H1 (cell line): ENCODE measurements around the gene EVI5. TPM values are rescaled to one million over a fixed set of nuclear protein-coding genes. Genes with fewer than 3 reads are reported as not detected.

Experiments
- CTCF ChIA-PET: fragments of 300-600 bp; sonication (Branson Sonifier 250); formaldehyde crosslinking; loops from one replicate; lab custom pipeline; 2021; ENCODE audit not compliant: partially characterized antibody; lab: Charles Lee
- POLR2A ChIA-PET: fragments of 300-600 bp; sonication (Branson Sonifier 250); formaldehyde crosslinking; loops from one replicate; lab custom pipeline; 2021; ENCODE audit warnings: inconsistent platforms; ENCODE audit not compliant: partially characterized antibody; lab: Charles Lee
- DNase-seq, 2 experiments: peaks; one replicate each; pipeline versions ENCODE4 v3.0.0 to v3.0.0-alpha.2; 2010 to 2022; ENCODE audit warnings: low spot score in 2 of 2, low read depth in 1 of 2, mixed read lengths in 1 of 2
- FAIRE-seq: peaks from 2 replicates; lab custom pipeline; 2011; peaks lifted over from hg19 to GRCh38; lab: Jason Lieb, UNC
- H2AFZ ChIP-seq: 2 replicates; pipeline ENCODE4 v1.8.1; 2012; ENCODE audit warnings: low read length, inconsistent platforms
- H2AK5ac ChIP-seq: 2 replicates; pipeline ENCODE4 v1.6.1; 2013; ENCODE audit warnings: low read depth, low read length
- H2BK120ac ChIP-seq: replicated peaks from 2 replicates; pipeline ENCODE3; 2013; ENCODE audit warnings: low read depth, low read length, inconsistent platforms
- H2BK12ac ChIP-seq: 2 replicates; pipeline ENCODE4 v1.6.1; 2013; ENCODE audit warnings: low read depth, low read length
- H2BK15ac ChIP-seq: 2 replicates; pipeline ENCODE4 v1.6.1; 2013; ENCODE audit warnings: low read length
- H2BK20ac ChIP-seq: 2 replicates; pipeline ENCODE4 v1.6.1; 2013; ENCODE audit warnings: low read length
- H2BK5ac ChIP-seq: 2 replicates; pipeline ENCODE4 v1.6.1; 2013; ENCODE audit warnings: low read depth, low read length
- H3K14ac ChIP-seq: 2 replicates; pipeline ENCODE4 v1.6.1; 2013; ENCODE audit warnings: inconsistent platforms; ENCODE audit not compliant: insufficient read length
- H3K18ac ChIP-seq: 2 replicates; pipeline ENCODE4 v1.6.1; 2013; ENCODE audit warnings: low read length; ENCODE audit errors: extremely low read depth
- H3K23ac ChIP-seq: 2 replicates; pipeline ENCODE4 v1.6.1; 2013; ENCODE audit warnings: inconsistent platforms; ENCODE audit not compliant: insufficient read length
- H3K23me2 ChIP-seq: 2 replicates; pipeline ENCODE4 v1.6.1; 2013; ENCODE audit warnings: low read depth, low read length
- H3K27ac ChIP-seq: 2 replicates; pipeline ENCODE4 v1.6.1; 2011; ENCODE audit warnings: low read depth, low read length, inconsistent platforms
- H3K27me3 ChIP-seq, 4 experiments: replicated peaks in 1 of 4; 1 replicate in 1 of 4; 2 replicates in 3 of 4; pipeline versions ENCODE4 v1.6.1 to v1.8.1; 2011 to 2013; ENCODE audit warnings: low read length in 3 of 4, mild to moderate bottlenecking in 3 of 4, inconsistent platforms in 2 of 4, mixed read lengths in 2 of 4, moderate library complexity in 1 of 4; ENCODE audit not compliant: control insufficient read depth in 3 of 4, insufficient read depth in 3 of 4; ENCODE audit errors: extremely low read depth in 1 of 4
- H3K36me3 ChIP-seq, 4 experiments: 2 replicates each; pipeline versions ENCODE4 v1.6.1 to v1.8.1; 2011 to 2013; ENCODE audit warnings: mild to moderate bottlenecking in 4 of 4, low read length in 3 of 4, moderate library complexity in 2 of 4, control low read depth in 1 of 4, inconsistent platforms in 1 of 4; ENCODE audit not compliant: insufficient read depth in 4 of 4, control insufficient read depth in 2 of 4
- H3K4ac ChIP-seq: replicated peaks from 2 replicates; pipeline ENCODE3; 2013; ENCODE audit warnings: low read length, low read depth, mixed read lengths, inconsistent platforms; ENCODE audit not compliant: insufficient read length
- H3K4me1 ChIP-seq, 4 experiments: replicated peaks in 1 of 4; 1 replicate in 1 of 4; 2 replicates in 3 of 4; pipeline versions ENCODE4 v1.6.1 to v1.8.1; 2011 to 2013; ENCODE audit warnings: low read length in 3 of 4, inconsistent platforms in 2 of 4, mixed read lengths in 1 of 4; ENCODE audit not compliant: insufficient read depth in 4 of 4, control insufficient read depth in 3 of 4
- H3K4me2 ChIP-seq, 2 experiments: 2 replicates each; pipeline versions ENCODE4 v1.6.1 to v1.8.1; 2011 to 2013; ENCODE audit warnings: low read depth in 2 of 2, low read length in 2 of 2, control low read depth in 1 of 2, inconsistent platforms in 1 of 2, mild to moderate bottlenecking in 1 of 2; ENCODE audit not compliant: insufficient read depth in 1 of 2
- H3K4me3 ChIP-seq, 4 experiments: fragments of 200-600, 300-600 bp in 1 of 4; sonication (generic), shearing (Covaris generic), sonication (Bioruptor Twin) in 1 of 4; 2 replicates each; pipeline versions ENCODE4 v1.5.1 to v1.8.1; 2011 to 2016; ENCODE audit warnings: low read length in 4 of 4, low read depth in 3 of 4, control low read depth in 2 of 4, inconsistent platforms in 2 of 4, mild to moderate bottlenecking in 2 of 4, mixed read lengths in 1 of 4, moderate library complexity in 1 of 4; ENCODE audit not compliant: insufficient read depth in 2 of 4; ENCODE audit errors: extremely low read depth in 1 of 4
- H3K56ac ChIP-seq: replicated peaks from 2 replicates; pipeline ENCODE3; 2013; ENCODE audit warnings: low read depth, mild to moderate bottlenecking, mixed read lengths, low read length, inconsistent platforms; ENCODE audit not compliant: insufficient read length
- H3K79me1 ChIP-seq: 2 replicates; pipeline ENCODE4 v1.6.1; 2013; ENCODE audit warnings: low read depth, low read length, control low read depth
- H3K79me2 ChIP-seq, 2 experiments: 2 replicates each; pipeline versions ENCODE4 v1.6.1 to v1.8.1; 2012 to 2013; ENCODE audit warnings: low read length in 2 of 2, mild to moderate bottlenecking in 2 of 2, inconsistent platforms in 1 of 2; ENCODE audit not compliant: insufficient read depth in 2 of 2, control insufficient read depth in 1 of 2
- H3K9ac ChIP-seq, 4 experiments: replicated peaks in 1 of 4; 1 replicate in 1 of 4; 2 replicates in 3 of 4; pipeline versions ENCODE4 v1.6.1 to v1.8.1; 2011 to 2013; ENCODE audit warnings: low read depth in 3 of 4, low read length in 3 of 4, control low read depth in 2 of 4, mild to moderate bottlenecking in 2 of 4, moderate library complexity in 2 of 4, inconsistent platforms in 1 of 4; ENCODE audit errors: extremely low read depth in 1 of 4
- H3K9me3 ChIP-seq, 2 experiments: 2 replicates each; pipeline versions ENCODE4 v1.6.1 to v1.8.1; 2012 to 2013; ENCODE audit warnings: mild to moderate bottlenecking in 2 of 2, moderate library complexity in 2 of 2, control low read depth in 1 of 2, inconsistent platforms in 1 of 2, low read depth in 1 of 2, low read length in 1 of 2, mixed read lengths in 1 of 2; ENCODE audit not compliant: insufficient read depth in 2 of 2
- H4K20me1 ChIP-seq, 2 experiments: replicated peaks in 1 of 2; 2 replicates each; pipeline versions ENCODE3 to v1.8.1; 2011 to 2013; ENCODE audit warnings: inconsistent platforms in 2 of 2, low read length in 2 of 2, mild to moderate bottlenecking in 1 of 2; ENCODE audit not compliant: insufficient read depth in 2 of 2, control insufficient read depth in 1 of 2
- H4K5ac ChIP-seq: 2 replicates; pipeline ENCODE4 v1.6.1; 2013; ENCODE audit warnings: low read length, low read depth, mixed read lengths, inconsistent platforms; ENCODE audit not compliant: insufficient read length
- H4K8ac ChIP-seq: 2 replicates; pipeline ENCODE4 v1.8.0; 2013; ENCODE audit warnings: mild to moderate bottlenecking, moderate library complexity, low read length, inconsistent platforms; ENCODE audit not compliant: insufficient read depth; ENCODE audit errors: extremely low read depth
- H4K91ac ChIP-seq: replicated peaks from 2 replicates; pipeline ENCODE3; 2013; ENCODE audit warnings: low read length, mixed read lengths, inconsistent platforms; ENCODE audit not compliant: insufficient read length
- ATF2 ChIP-seq: IDR thresholded peaks from 2 replicates; pipeline ENCODE4 v1.6.1; 2012; ENCODE audit warnings: low read length, inconsistent platforms
- CHD1 ChIP-seq: IDR thresholded peaks from 2 replicates; pipeline ENCODE4 v1.6.1; 2012; ENCODE audit warnings: low read depth, low read length, improper control_type of control experiment
- CHD2 ChIP-seq: IDR thresholded peaks from 2 replicates; pipeline ENCODE4 v1.6.1; 2012; ENCODE audit warnings: low read length, improper control_type of control experiment
- EGR1 ChIP-seq: IDR thresholded peaks from 2 replicates; pipeline ENCODE4 v1.6.1; 2011; ENCODE audit warnings: low read depth, low read length, borderline replicate concordance
- HDAC6 ChIP-seq: IDR thresholded peaks from one replicate; pipeline ENCODE4 v1.7.1; 2012; ENCODE audit warnings: low read depth, mild to moderate bottlenecking, inconsistent platforms, low read length, moderate library complexity
- KDM5A ChIP-seq: fragments of 200-600 bp; IDR thresholded peaks from 2 replicates; pipeline ENCODE4 v1.7.1; 2012; ENCODE audit warnings: mild to moderate bottlenecking, low read length, inconsistent platforms, mixed read lengths
- MAFK ChIP-seq: IDR thresholded peaks from 2 replicates; pipeline ENCODE4 v1.6.1; 2012; ENCODE audit warnings: low read depth, mild to moderate bottlenecking, improper control_type of control experiment, low read length
- SIX5 ChIP-seq: IDR thresholded peaks from 2 replicates; pipeline ENCODE4 v1.6.1; 2011; ENCODE audit warnings: mild to moderate bottlenecking, low read depth, low read length
- SP1 ChIP-seq: IDR thresholded peaks from 2 replicates; pipeline ENCODE4 v1.6.1; 2011; ENCODE audit warnings: low read depth, low read length
- SP2 ChIP-seq: IDR thresholded peaks from 2 replicates; pipeline ENCODE4 v1.6.1; 2012; ENCODE audit warnings: mild to moderate bottlenecking, low read length, inconsistent platforms
- SUZ12 ChIP-seq: fragments of 200-600 bp; sonication (generic); IDR thresholded peaks from 2 replicates; pipeline ENCODE4 v1.6.1; 2012; ENCODE audit warnings: mild to moderate bottlenecking, inconsistent platforms, low read length, moderate library complexity, mixed read lengths
- TCF12 ChIP-seq: IDR thresholded peaks from 2 replicates; pipeline ENCODE4 v1.6.1; 2011; ENCODE audit warnings: low read depth, mild to moderate bottlenecking, low read length
- USF2 ChIP-seq: IDR thresholded peaks from 2 replicates; pipeline ENCODE4 v1.6.1; 2011; ENCODE audit warnings: low read length, improper control_type of control experiment
- WGBS, 2 experiments: shearing (Covaris generic) in 1 of 2; methylation state at CpG; one replicate each; pipeline versions ENCODE4 v1.1.6 to v1.1.7; 2013 to 2015; ENCODE audit warnings: low lambda C conversion rate in 2 of 2, mixed read lengths in 2 of 2, inconsistent platforms in 1 of 2, low coverage in 1 of 2, missing lambda C conversion rate in 1 of 2; ENCODE audit not compliant: insufficient replicate concordance in 2 of 2, insufficient coverage in 1 of 2, insufficient read length in 1 of 2; ENCODE audit errors: extremely low coverage in 1 of 2, missing lambda C conversion rate in 1 of 2; 5-methylcytosine and 5-hydroxymethylcytosine counted together
- polyA plus RNA-seq, 7 experiments: library from polyadenylated mRNA; depleted of rRNA in 3 of 7; stranded (reverse) in 5 of 7; unstranded in 2 of 7; fragments of >200 nt in 5 of 7; fragments of 200-250 nt in 2 of 7; gene quantifications; 1 replicate in 5 of 7; 2 replicates in 1 of 7; 4 replicates in 1 of 7; pipeline versions ENCODE4 v1.2.1 to v1.2.3, GENCODE V29; 2011 to 2013; ENCODE audit warnings: missing spikeins in 2 of 7, mixed read lengths in 2 of 7
- total RNA-seq: library from RNA; stranded (reverse); fragmentation: NEBNext Ultra II Directional; extraction: Animal tissue kit (Norgen Biotek cat#: 25700); gene quantifications from 2 replicates; pipeline ENCODE4 v1.2.1, GENCODE V29; 2021

The EVI5 gene
- total and polyA plus RNA-seq, 2 of the 8 experiments (the other 6 are each of a cell fraction or from before 2014, with no cell fraction given): 1.7 to 13.7 TPM

GRCh38 chr1:92575123-92575522, 209.8 kb downstream of the EVI5 start:
- Histone ChIP-seq H3K23me2 (no peaks in the 10 kb centered on the region), H2BK12ac (no peak overlapping the region), H3K27ac (no peak overlapping the region), H3K56ac (no peak overlapping the region), H3K27me3 (no peaks in the 10 kb centered on the region), H3K36me3 (no peaks in the 10 kb centered on the region), H2BK5ac (no peak overlapping the region), H2AFZ (no peak overlapping the region), H2BK120ac (no peak overlapping the region), H4K8ac (no peak overlapping the region), H3K23ac (no peak overlapping the region), H3K79me2 (no peaks in the 10 kb centered on the region), H3K4me1 (no peaks in the 10 kb centered on the region), H4K5ac (no peak overlapping the region), H3K14ac (no peak overlapping the region), H3K9ac (no peak overlapping the region), H3K4ac (no peak overlapping the region), H3K4me2 (no peak overlapping the region), H4K91ac (no peak overlapping the region), H3K9me3 (no peaks in the 10 kb centered on the region), H3K18ac (no peak overlapping the region), H2AK5ac (no peak overlapping the region), H4K20me1 (no peaks in the 10 kb centered on the region), H2BK20ac (no peak overlapping the region), H2BK15ac (no peak overlapping the region), H3K4me3 (no peak overlapping the region), H3K79me1 (no peaks in the 10 kb centered on the region)
- DNase-seq: no peak
- no peak for FAIRE-seq
- no peak for TF ChIP-seq USF2
- no peak for TF ChIP-seq HDAC6
- no peak for TF ChIP-seq MAFK
- TF ChIP-seq SIX5: no peak
- TF ChIP-seq CHD1: no peak
- no peak for TF ChIP-seq KDM5A
- TF ChIP-seq CHD2: no peak
- no peak for TF ChIP-seq SUZ12
- no peak for TF ChIP-seq EGR1
- TF ChIP-seq SP1: no peak
- TF ChIP-seq TCF12: no peak
- TF ChIP-seq ATF2: no peak
- no peak for TF ChIP-seq SP2
- ChIA-PET POLR2A (no interaction called here), CTCF (no interaction called here)
- 95% methylated on average over 3 of the region's 3 CpGs; no CpG with 5 or more reads in 1 of the 2 experiments for WGBS, 2 experiments
